ENCODE results near the gene PPP2R1A.

GRCh38 chr19:52170863-52171320 lies 19.0 kb upstream of the PPP2R1A start:
- TF ChIP-seq POLR2A (IDR thresholded peaks at IDR 0.05) (no peak), CTCF (IDR thresholded peaks at IDR 0.05) (no peak)

Data from body of pancreas (tissue), 4 donors.